GM23338 (cell line): ENCODE measurements around the gene LEAP2. TPM values are rescaled to one million over a fixed set of nuclear protein-coding genes. Genes with fewer than 3 reads are reported as not detected.

ENCODE experiments used
- ATAC-seq: fragments of 200-7000 bp; cut with Tn5 transposase; 3 replicates; pipeline ENCODE4 v1.9.1; 2020
- DNase-seq: peaks from one replicate; pipeline ENCODE4 v3.0.0-alpha.2; 2015; ENCODE audit warnings: low spot score
- H2AFZ ChIP-seq: fragments of 200-600 bp; sonication (generic); 2 replicates; pipeline ENCODE4 v1.8.0; 2016; ENCODE audit warnings: antibody characterized with exemption, mild to moderate bottlenecking, moderate library complexity
- H3F3A ChIP-seq: fragments of 200-600 bp; sonication (generic); replicated peaks from 2 replicates; pipeline ENCODE4 v1.8.0; 2017; ENCODE audit warnings: antibody characterized with exemption, mixed run types, low read depth
- H3K27ac ChIP-seq: fragments of 200-600 bp; sonication (generic); 2 replicates; pipeline ENCODE4 v1.6.1; 2016; ENCODE audit warnings: low read depth
- H3K27me3 ChIP-seq: fragments of 200-600 bp; sonication (generic); 2 replicates; pipeline ENCODE4 v1.8.0; 2016; ENCODE audit warnings: mild to moderate bottlenecking, mixed run types, moderate library complexity; ENCODE audit not compliant: insufficient read depth
- H3K36me3 ChIP-seq: fragments of 200-600 bp; sonication (generic); 2 replicates; pipeline ENCODE4 v1.8.0; 2016; ENCODE audit warnings: mild to moderate bottlenecking; ENCODE audit not compliant: insufficient read depth
- H3K4me1 ChIP-seq: fragments of 200-600 bp; sonication (generic); 2 replicates; pipeline ENCODE4 v1.8.0; 2016; ENCODE audit warnings: mild to moderate bottlenecking, moderate library complexity; ENCODE audit not compliant: insufficient read depth
- H3K4me2 ChIP-seq: fragments of 200-600 bp; sonication (generic); 2 replicates; pipeline ENCODE4 v1.7.1; 2017; ENCODE audit warnings: mixed run types
- H3K4me3 ChIP-seq: fragments of 200-600 bp; sonication (generic); 2 replicates; pipeline ENCODE4 v1.6.1; 2016; ENCODE audit warnings: mixed run types
- H3K79me2 ChIP-seq: fragments of 200-600 bp; sonication (generic); replicated peaks from 2 replicates; pipeline ENCODE4 v1.8.0; 2017; ENCODE audit warnings: mild to moderate bottlenecking; ENCODE audit not compliant: insufficient read depth
- H3K9me2 ChIP-seq: fragments of 200-600 bp; sonication (generic); 2 replicates; pipeline ENCODE4 v1.8.0; 2017; ENCODE audit not compliant: insufficient read depth
- H4K20me1 ChIP-seq: fragments of 200-600 bp; sonication (generic); replicated peaks from 2 replicates; pipeline ENCODE4 v1.8.0; 2017; ENCODE audit warnings: mild to moderate bottlenecking; ENCODE audit not compliant: insufficient read depth
- H3K27ac Mint-ChIP-seq: 2 replicates; pipeline ENCODE4 v1.8.0; 2020; ENCODE audit warnings: inconsistent platforms, mild to moderate bottlenecking, moderate library complexity, mixed read lengths
- H3K27me3 Mint-ChIP-seq: 3 replicates; pipeline ENCODE4 v1.8.0; 2022; ENCODE audit warnings: low read depth, mild to moderate bottlenecking, moderate library complexity, mixed read lengths, inconsistent platforms; ENCODE audit not compliant: insufficient read depth, poor library complexity
- H3K36me3 Mint-ChIP-seq: 3 replicates; pipeline ENCODE4 v1.8.0; 2021; ENCODE audit warnings: low read depth, mild to moderate bottlenecking, inconsistent platforms, moderate library complexity, mixed read lengths
- H3K4me1 Mint-ChIP-seq: 3 replicates; pipeline ENCODE4 v1.8.0; 2020; ENCODE audit warnings: mild to moderate bottlenecking, inconsistent platforms, mixed read lengths
- H3K4me3 Mint-ChIP-seq: 3 replicates; pipeline ENCODE4 v1.8.0; 2021; ENCODE audit warnings: moderate library complexity, mild to moderate bottlenecking, inconsistent platforms, mixed read lengths
- H3K9me3 Mint-ChIP-seq: 3 replicates; pipeline ENCODE4 v1.8.0; 2020; ENCODE audit warnings: moderate library complexity, mild to moderate bottlenecking, inconsistent platforms, mixed read lengths
- CREB1 ChIP-seq: fragments of 250-450 bp; sonication (Bioruptor Pico); IDR thresholded peaks from 2 replicates; pipeline ENCODE4 v1.5.0; 2020; ENCODE audit warnings: low read depth, mild to moderate bottlenecking, moderate library complexity
- EZH2 ChIP-seq: fragments of 200-600 bp; sonication (generic); IDR thresholded peaks from one replicate; pipeline ENCODE4 v1.8.0; 2017; ENCODE audit warnings: antibody characterized with exemption, mild to moderate bottlenecking, low read depth; ENCODE audit not compliant: unreplicated experiment
- EZH2phosphoT487 ChIP-seq: fragments of 200-600 bp; sonication (generic); IDR thresholded peaks from one replicate; pipeline ENCODE4 v1.8.1; 2018; ENCODE audit warnings: antibody characterized with exemption; ENCODE audit not compliant: unreplicated experiment
- JUNB ChIP-seq: IDR thresholded peaks from one replicate; pipeline ENCODE4 v1.6.1; 2016; ENCODE audit warnings: antibody characterized with exemption; ENCODE audit not compliant: unreplicated experiment
- NANOG ChIP-seq: IDR thresholded peaks from 2 replicates; pipeline ENCODE4 v1.6.1; 2016; ENCODE audit warnings: antibody characterized with exemption, borderline replicate concordance
- POLR2AphosphoS5 ChIP-seq: IDR thresholded peaks from 2 replicates; pipeline ENCODE4 v1.6.1; 2016; ENCODE audit warnings: antibody characterized with exemption, low read depth
- STAT1 ChIP-seq: IDR thresholded peaks from one replicate; pipeline ENCODE4 v1.6.1; 2016; ENCODE audit warnings: antibody characterized with exemption; ENCODE audit not compliant: unreplicated experiment
- ZNF114 ChIP-seq: fragments of 250-450 bp; sonication (Bioruptor Pico); IDR thresholded peaks from 2 replicates; pipeline ENCODE4 v1.5.0; 2020; ENCODE audit warnings: mild to moderate bottlenecking, moderate library complexity
- ZNF331 ChIP-seq: fragments of 250-450 bp; sonication (Bioruptor Pico); IDR thresholded peaks from 2 replicates; pipeline ENCODE4 v1.5.0; 2020; ENCODE audit warnings: low read depth, mild to moderate bottlenecking, moderate library complexity
- polyA plus RNA-seq: library from polyadenylated mRNA; unstranded; fragments of >200 nt; fragmentation: Nextera tagmentation; extraction: Ambion mirVana; gene quantifications from 2 replicates; pipeline ENCODE4 v1.2.1, GENCODE V29; 2016
- total RNA-seq: library from RNA; depleted of rRNA; stranded (reverse); fragments of >200 nt; shearing (Covaris generic); gene quantifications from 2 replicates; pipeline ENCODE4 v1.2.3, GENCODE V29; 2014
- TF ChIP-seq, protein P1 (sequence below), 2 experiments: fragments of 200-600 bp in 1 of 2; sonication (generic) in 1 of 2; conservative IDR thresholded peaks; 2 replicates each; pipeline versions ENCODE4 v1.5.1 to v1.6.1; 2016 to 2017; ENCODE audit warnings: antibody characterized with exemption in 2 of 2, low read depth in 2 of 2, mild to moderate bottlenecking in 2 of 2, moderate library complexity in 1 of 2
- TF ChIP-seq, protein P2 (sequence below): fragments of 250-450 bp; sonication (Bioruptor Pico); IDR thresholded peaks from 2 replicates; pipeline ENCODE4 v1.5.0; 2020; ENCODE audit warnings: mild to moderate bottlenecking, moderate library complexity
- TF ChIP-seq, protein P3 (sequence below): IDR thresholded peaks from one replicate; pipeline ENCODE4 v1.6.1; 2018; ENCODE audit warnings: antibody characterized with exemption; ENCODE audit not compliant: unreplicated experiment
- TF ChIP-seq, protein P4 (sequence below): IDR thresholded peaks from 2 replicates; pipeline ENCODE4 v1.6.1; 2016; ENCODE audit warnings: antibody characterized with exemption

Gene LEAP2
- total and polyA plus RNA-seq, 2 experiments from 2014 or later = 1.5 to 1.8 TPM

DNA sequence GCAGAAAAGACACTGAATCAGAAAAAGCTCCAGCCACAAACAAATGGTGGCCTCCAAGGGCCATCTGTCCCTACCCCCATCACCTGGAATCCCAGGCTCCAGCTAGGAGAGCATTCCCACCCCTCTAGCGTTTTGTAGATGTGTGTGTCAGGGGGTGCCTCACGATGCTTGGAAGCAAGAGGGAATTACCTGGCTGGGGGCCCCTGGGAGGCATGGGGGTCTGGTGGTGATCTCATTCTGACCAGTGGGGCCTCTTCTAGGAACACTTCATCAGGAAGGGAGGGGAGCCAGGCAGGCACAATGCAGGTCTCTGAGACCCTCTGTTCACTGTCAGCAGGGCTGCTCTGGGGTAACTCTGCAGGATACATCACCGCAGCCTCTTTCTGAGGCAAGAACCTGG lies 49.0 kb upstream of the LEAP2 start:
- Histone ChIP-seq H3K36me3 (no peaks in the 10 kb centered on the region), H3F3A (peaks cover 25% of the 10 kb centered on the region), H3K79me2 (no peaks in the 10 kb centered on the region), H2AFZ (no peak overlapping the region), H3K27ac (no peak overlapping the region), H3K4me1 (peaks cover 14% of the 10 kb centered on the region), H3K9me2 (no peaks in the 10 kb centered on the region), H4K20me1 (no peaks in the 10 kb centered on the region; the same call in 1 of the 2 replicates), H3K4me2 (no peak overlapping the region), H3K27me3 (peaks cover 75% of the 10 kb centered on the region), H3K4me3 (no peak overlapping the region)
- H3K36me3 Mint-ChIP-seq = peaks cover 3% of the 10 kb centered on the region
- ATAC-seq = no peak
- peaks cover 51% of the 10 kb centered on the region for H3K27me3 Mint-ChIP-seq
- H3K4me1 Mint-ChIP-seq = peaks cover 14% of the 10 kb centered on the region
- TF ChIP-seq STAT1 = no peak
- no peak for TF ChIP-seq POLR2AphosphoS5
- TF ChIP-seq EZH2phosphoT487 = no peak
- TF ChIP-seq, protein P1, sequence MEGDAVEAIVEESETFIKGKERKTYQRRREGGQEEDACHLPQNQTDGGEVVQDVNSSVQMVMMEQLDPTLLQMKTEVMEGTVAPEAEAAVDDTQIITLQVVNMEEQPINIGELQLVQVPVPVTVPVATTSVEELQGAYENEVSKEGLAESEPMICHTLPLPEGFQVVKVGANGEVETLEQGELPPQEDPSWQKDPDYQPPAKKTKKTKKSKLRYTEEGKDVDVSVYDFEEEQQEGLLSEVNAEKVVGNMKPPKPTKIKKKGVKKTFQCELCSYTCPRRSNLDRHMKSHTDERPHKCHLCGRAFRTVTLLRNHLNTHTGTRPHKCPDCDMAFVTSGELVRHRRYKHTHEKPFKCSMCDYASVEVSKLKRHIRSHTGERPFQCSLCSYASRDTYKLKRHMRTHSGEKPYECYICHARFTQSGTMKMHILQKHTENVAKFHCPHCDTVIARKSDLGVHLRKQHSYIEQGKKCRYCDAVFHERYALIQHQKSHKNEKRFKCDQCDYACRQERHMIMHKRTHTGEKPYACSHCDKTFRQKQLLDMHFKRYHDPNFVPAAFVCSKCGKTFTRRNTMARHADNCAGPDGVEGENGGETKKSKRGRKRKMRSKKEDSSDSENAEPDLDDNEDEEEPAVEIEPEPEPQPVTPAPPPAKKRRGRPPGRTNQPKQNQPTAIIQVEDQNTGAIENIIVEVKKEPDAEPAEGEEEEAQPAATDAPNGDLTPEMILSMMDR (conservative IDR thresholded peaks at IDR 0.05; ENCODE audit: low read depth in 2 of 2) = no peak
- TF ChIP-seq ZNF331 = no peak
- TF ChIP-seq EZH2 = no peak
- TF ChIP-seq CREB1 = no peak
- TF ChIP-seq, protein P2, sequence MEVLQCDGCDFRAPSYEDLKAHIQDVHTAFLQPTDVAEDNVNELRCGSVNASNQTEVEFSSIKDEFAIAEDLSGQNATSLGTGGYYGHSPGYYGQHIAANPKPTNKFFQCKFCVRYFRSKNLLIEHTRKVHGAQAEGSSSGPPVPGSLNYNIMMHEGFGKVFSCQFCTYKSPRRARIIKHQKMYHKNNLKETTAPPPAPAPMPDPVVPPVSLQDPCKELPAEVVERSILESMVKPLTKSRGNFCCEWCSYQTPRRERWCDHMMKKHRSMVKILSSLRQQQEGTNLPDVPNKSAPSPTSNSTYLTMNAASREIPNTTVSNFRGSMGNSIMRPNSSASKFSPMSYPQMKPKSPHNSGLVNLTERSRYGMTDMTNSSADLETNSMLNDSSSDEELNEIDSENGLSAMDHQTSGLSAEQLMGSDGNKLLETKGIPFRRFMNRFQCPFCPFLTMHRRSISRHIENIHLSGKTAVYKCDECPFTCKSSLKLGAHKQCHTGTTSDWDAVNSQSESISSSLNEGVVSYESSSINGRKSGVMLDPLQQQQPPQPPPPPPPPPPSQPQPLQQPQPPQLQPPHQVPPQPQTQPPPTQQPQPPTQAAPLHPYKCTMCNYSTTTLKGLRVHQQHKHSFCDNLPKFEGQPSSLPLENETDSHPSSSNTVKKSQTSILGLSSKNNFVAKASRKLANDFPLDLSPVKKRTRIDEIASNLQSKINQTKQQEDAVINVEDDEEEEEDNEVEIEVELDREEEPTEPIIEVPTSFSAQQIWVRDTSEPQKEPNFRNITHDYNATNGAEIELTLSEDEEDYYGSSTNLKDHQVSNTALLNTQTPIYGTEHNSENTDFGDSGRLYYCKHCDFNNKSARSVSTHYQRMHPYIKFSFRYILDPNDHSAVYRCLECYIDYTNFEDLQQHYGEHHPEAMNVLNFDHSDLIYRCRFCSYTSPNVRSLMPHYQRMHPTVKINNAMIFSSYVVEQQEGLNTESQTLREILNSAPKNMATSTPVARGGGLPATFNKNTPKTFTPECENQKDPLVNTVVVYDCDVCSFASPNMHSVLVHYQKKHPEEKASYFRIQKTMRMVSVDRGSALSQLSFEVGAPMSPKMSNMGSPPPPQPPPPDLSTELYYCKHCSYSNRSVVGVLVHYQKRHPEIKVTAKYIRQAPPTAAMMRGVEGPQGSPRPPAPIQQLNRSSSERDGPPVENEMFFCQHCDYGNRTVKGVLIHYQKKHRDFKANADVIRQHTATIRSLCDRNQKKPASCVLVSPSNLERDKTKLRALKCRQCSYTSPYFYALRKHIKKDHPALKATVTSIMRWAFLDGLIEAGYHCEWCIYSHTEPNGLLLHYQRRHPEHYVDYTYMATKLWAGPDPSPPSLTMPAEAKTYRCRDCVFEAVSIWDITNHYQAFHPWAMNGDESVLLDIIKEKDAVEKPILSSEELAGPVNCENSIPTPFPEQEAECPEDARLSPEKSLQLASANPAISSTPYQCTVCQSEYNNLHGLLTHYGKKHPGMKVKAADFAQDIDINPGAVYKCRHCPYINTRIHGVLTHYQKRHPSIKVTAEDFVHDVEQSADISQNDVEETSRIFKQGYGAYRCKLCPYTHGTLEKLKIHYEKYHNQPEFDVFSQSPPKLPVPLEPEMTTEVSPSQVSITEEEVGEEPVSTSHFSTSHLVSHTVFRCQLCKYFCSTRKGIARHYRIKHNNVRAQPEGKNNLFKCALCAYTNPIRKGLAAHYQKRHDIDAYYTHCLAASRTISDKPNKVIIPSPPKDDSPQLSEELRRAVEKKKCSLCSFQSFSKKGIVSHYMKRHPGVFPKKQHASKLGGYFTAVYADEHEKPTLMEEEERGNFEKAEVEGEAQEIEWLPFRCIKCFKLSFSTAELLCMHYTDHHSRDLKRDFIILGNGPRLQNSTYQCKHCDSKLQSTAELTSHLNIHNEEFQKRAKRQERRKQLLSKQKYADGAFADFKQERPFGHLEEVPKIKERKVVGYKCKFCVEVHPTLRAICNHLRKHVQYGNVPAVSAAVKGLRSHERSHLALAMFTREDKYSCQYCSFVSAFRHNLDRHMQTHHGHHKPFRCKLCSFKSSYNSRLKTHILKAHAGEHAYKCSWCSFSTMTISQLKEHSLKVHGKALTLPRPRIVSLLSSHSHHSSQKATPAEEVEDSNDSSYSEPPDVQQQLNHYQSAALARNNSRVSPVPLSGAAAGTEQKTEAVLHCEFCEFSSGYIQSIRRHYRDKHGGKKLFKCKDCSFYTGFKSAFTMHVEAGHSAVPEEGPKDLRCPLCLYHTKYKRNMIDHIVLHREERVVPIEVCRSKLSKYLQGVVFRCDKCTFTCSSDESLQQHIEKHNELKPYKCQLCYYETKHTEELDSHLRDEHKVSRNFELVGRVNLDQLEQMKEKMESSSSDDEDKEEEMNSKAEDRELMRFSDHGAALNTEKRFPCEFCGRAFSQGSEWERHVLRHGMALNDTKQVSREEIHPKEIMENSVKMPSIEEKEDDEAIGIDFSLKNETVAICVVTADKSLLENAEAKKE (CRISPR knock-in tag) = no peak
- TF ChIP-seq, protein P3, sequence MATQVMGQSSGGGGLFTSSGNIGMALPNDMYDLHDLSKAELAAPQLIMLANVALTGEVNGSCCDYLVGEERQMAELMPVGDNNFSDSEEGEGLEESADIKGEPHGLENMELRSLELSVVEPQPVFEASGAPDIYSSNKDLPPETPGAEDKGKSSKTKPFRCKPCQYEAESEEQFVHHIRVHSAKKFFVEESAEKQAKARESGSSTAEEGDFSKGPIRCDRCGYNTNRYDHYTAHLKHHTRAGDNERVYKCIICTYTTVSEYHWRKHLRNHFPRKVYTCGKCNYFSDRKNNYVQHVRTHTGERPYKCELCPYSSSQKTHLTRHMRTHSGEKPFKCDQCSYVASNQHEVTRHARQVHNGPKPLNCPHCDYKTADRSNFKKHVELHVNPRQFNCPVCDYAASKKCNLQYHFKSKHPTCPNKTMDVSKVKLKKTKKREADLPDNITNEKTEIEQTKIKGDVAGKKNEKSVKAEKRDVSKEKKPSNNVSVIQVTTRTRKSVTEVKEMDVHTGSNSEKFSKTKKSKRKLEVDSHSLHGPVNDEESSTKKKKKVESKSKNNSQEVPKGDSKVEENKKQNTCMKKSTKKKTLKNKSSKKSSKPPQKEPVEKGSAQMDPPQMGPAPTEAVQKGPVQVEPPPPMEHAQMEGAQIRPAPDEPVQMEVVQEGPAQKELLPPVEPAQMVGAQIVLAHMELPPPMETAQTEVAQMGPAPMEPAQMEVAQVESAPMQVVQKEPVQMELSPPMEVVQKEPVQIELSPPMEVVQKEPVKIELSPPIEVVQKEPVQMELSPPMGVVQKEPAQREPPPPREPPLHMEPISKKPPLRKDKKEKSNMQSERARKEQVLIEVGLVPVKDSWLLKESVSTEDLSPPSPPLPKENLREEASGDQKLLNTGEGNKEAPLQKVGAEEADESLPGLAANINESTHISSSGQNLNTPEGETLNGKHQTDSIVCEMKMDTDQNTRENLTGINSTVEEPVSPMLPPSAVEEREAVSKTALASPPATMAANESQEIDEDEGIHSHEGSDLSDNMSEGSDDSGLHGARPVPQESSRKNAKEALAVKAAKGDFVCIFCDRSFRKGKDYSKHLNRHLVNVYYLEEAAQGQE = no peak
- TF ChIP-seq, protein P4, sequence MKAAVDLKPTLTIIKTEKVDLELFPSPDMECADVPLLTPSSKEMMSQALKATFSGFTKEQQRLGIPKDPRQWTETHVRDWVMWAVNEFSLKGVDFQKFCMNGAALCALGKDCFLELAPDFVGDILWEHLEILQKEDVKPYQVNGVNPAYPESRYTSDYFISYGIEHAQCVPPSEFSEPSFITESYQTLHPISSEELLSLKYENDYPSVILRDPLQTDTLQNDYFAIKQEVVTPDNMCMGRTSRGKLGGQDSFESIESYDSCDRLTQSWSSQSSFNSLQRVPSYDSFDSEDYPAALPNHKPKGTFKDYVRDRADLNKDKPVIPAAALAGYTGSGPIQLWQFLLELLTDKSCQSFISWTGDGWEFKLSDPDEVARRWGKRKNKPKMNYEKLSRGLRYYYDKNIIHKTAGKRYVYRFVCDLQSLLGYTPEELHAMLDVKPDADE = no peak
- TF ChIP-seq JUNB = no peak
- no peak for TF ChIP-seq ZNF114
- no peak for TF ChIP-seq NANOG
- peak overlapping the region; percentile 63 for H3K4me3 Mint-ChIP-seq
- H3K9me3 Mint-ChIP-seq = no peaks in the 10 kb centered on the region
- no peak overlapping the region for H3K27ac Mint-ChIP-seq
- DNase-seq = no peak
